Measurements from ENCODE around the gene DPH3. TPM values are rescaled to one million over a fixed set of nuclear protein-coding genes. Genes with fewer than 3 reads are reported as not detected.

DPH3 gene
- total and polyA plus RNA-seq, 2 of the 8 experiments (the other 6 are each of a cell fraction or from before 2014, with no cell fraction given) = 9.8 to 40.1 TPM

GRCh38 chr3:16216373-16216935 is 48.3 kb downstream of the DPH3 start:
- Histone ChIP-seq H3K36me3 (ENCODE audit: control insufficient read depth in 2 of 4, insufficient read depth in 4 of 4, low read length in 3 of 4) (no peaks in the 10 kb centered on the region), H3K4me3 (ENCODE audit: extremely low read depth in 1 of 4, insufficient read depth in 2 of 4, low read depth in 3 of 4, low read length in 4 of 4) (no peak overlapping the region), H4K8ac (ENCODE audit: extremely low read depth, insufficient read depth, low read length) (no peak overlapping the region), H2AFZ (ENCODE audit: low read length) (no peak overlapping the region), H2BK15ac (ENCODE audit: low read length) (no peak overlapping the region), H3K4me2 (ENCODE audit: insufficient read depth in 1 of 2, low read depth in 2 of 2, low read length in 2 of 2) (no peak overlapping the region), H4K91ac (replicated peaks; ENCODE audit: insufficient read length, low read length) (no peak overlapping the region), H3K79me1 (ENCODE audit: low read depth, low read length) (no peaks in the 10 kb centered on the region), H2BK12ac (ENCODE audit: low read depth, low read length) (no peak overlapping the region), H2BK120ac (replicated peaks; ENCODE audit: low read depth, low read length) (no peak overlapping the region), H3K79me2 (ENCODE audit: control insufficient read depth in 1 of 2, insufficient read depth in 2 of 2, low read length in 2 of 2) (no peaks in the 10 kb centered on the region), H3K9ac (replicated peaks in 1 of 4; ENCODE audit: extremely low read depth in 1 of 4, low read depth in 3 of 4, low read length in 3 of 4) (no peak overlapping the region), H3K4me1 (replicated peaks in 1 of 4; ENCODE audit: control insufficient read depth in 3 of 4, insufficient read depth in 4 of 4, low read length in 3 of 4) (no peaks in the 10 kb centered on the region), H2BK20ac (ENCODE audit: low read length) (no peak overlapping the region), H3K56ac (replicated peaks; ENCODE audit: insufficient read length, low read depth, low read length) (no peak overlapping the region), H3K27me3 (replicated peaks in 1 of 4; ENCODE audit: control insufficient read depth in 3 of 4, extremely low read depth in 1 of 4, insufficient read depth in 3 of 4, low read length in 3 of 4) (0 out of 7 replicates have a peak, but pooled peaks cover 0 to 5% (median 0%) of the 10 kb centered on the region in 4 experiments), H3K23me2 (ENCODE audit: low read depth, low read length) (no peaks in the 10 kb centered on the region), H4K5ac (ENCODE audit: insufficient read length, low read depth, low read length) (no peak overlapping the region), H3K4ac (replicated peaks; ENCODE audit: insufficient read length, low read depth, low read length) (no peak overlapping the region), H3K9me3 (ENCODE audit: insufficient read depth in 2 of 2, low read depth in 1 of 2, low read length in 1 of 2) (no peaks in the 10 kb centered on the region), H2AK5ac (ENCODE audit: low read depth, low read length) (no peak overlapping the region), H3K23ac (ENCODE audit: insufficient read length) (no peak overlapping the region), H3K27ac (ENCODE audit: low read depth, low read length) (no peak overlapping the region), H4K20me1 (replicated peaks in 1 of 2; ENCODE audit: control insufficient read depth in 1 of 2, insufficient read depth in 2 of 2, low read length in 2 of 2) (no peaks in the 10 kb centered on the region), H3K18ac (ENCODE audit: extremely low read depth, low read length) (no peak overlapping the region), H3K14ac (ENCODE audit: insufficient read length) (no peak overlapping the region), H2BK5ac (ENCODE audit: low read depth, low read length) (no peak overlapping the region)
- no peak for FAIRE-seq
- ChIA-PET POLR2A (ENCODE audit: partially characterized antibody) (no interaction called here), CTCF (ENCODE audit: partially characterized antibody) (interaction anchor here (0.9 to 1.6 kb wide), 3 partner anchors 11 to 34 kb away, joined by 3 to 6 read pairs (median 3); no protein-coding TSS in a partner anchor)
- no peak for DNase-seq (ENCODE audit: low read depth in 1 of 2, low spot score in 2 of 2)
- TF ChIP-seq NRF1 (IDR thresholded peaks at IDR 0.05; ENCODE audit: low read depth, low read length) (no peak), SP4 (IDR thresholded peaks at IDR 0.05; ENCODE audit: low read length) (no peak), SAP30 (IDR thresholded peaks at IDR 0.05; ENCODE audit: insufficient read depth, insufficient replicate concordance, low read length) (no peak)
- 88% methylated on average over 17 of the region's 17 CpGs; no CpG with 5 or more reads in 1 of the 2 experiments for WGBS, 2 experiments (ENCODE audit: extremely low coverage in 1 of 2, insufficient coverage in 1 of 2, insufficient read length in 1 of 2, insufficient replicate concordance in 2 of 2, low coverage in 1 of 2, low lambda C conversion rate in 2 of 2, missing lambda C conversion rate in 1 of 2)
